ENCODE data around the gene ARID3C. TPM values are rescaled to one million over a fixed set of nuclear protein-coding genes. Genes with fewer than 3 reads are reported as not detected.

The ARID3C gene
- total and polyA plus RNA-seq, 10 donors: not detected

DNA sequence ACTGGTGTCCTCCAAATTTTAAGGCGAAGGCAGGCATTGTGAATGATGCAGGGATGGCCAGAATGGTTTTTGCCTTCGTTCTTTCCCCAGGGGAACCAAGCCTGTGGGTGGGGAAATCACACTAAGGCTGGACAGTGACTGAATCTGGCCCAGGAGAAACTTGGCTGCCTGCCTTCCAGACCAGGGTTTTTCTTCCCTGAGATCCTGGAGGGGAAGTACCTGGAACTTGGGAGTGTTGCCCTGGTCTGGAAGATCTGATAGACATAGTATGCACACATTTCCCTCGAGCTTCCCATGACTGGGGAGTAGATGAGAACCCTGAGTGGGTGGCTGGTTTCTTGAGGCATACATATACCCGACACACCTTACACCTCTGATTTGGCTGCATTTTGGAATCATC lies 22.5 kb upstream of the ARID3C start:
- Histone ChIP-seq H3K9me3 (no peaks in the 10 kb centered on the region), H3K36me3 (peaks cover 0 to 38% (median 25%) of the 10 kb centered on the region in 6 donors), H3K27me3 (replicated peaks in 1 of 7) (no peaks in the 10 kb centered on the region), H3K27ac (peak overlapping the region in 7 of 8 donors; percentile 51 to 70 (median 67)), H3K4me1 (peaks cover 27 to 85% (median 48%) of the 10 kb centered on the region in 6 donors), H3K4me3 (peak overlapping the region in 2 of 8 donors; percentile 24 to 48)
- no peak for DNase-seq
- 57 to 81% (median 79%) methylated on average over 4 of the region's 4 CpGs for WGBS, 5 donors
- intact Hi-C loops (cut with DNase I; ENCODE audit: low total_unique reads): no loop called here
- TF ChIP-seq POLR2AphosphoS5 (IDR thresholded peaks at IDR 0.05): no peak
- TF ChIP-seq, protein P1, sequence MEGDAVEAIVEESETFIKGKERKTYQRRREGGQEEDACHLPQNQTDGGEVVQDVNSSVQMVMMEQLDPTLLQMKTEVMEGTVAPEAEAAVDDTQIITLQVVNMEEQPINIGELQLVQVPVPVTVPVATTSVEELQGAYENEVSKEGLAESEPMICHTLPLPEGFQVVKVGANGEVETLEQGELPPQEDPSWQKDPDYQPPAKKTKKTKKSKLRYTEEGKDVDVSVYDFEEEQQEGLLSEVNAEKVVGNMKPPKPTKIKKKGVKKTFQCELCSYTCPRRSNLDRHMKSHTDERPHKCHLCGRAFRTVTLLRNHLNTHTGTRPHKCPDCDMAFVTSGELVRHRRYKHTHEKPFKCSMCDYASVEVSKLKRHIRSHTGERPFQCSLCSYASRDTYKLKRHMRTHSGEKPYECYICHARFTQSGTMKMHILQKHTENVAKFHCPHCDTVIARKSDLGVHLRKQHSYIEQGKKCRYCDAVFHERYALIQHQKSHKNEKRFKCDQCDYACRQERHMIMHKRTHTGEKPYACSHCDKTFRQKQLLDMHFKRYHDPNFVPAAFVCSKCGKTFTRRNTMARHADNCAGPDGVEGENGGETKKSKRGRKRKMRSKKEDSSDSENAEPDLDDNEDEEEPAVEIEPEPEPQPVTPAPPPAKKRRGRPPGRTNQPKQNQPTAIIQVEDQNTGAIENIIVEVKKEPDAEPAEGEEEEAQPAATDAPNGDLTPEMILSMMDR (IDR thresholded peaks at IDR 0.05 in 8 of 11, conservative IDR thresholded peaks at IDR 0.05 in 3 of 11): no peak
- no peak for TF ChIP-seq POLR2A (IDR thresholded peaks at IDR 0.05)

DNA sequence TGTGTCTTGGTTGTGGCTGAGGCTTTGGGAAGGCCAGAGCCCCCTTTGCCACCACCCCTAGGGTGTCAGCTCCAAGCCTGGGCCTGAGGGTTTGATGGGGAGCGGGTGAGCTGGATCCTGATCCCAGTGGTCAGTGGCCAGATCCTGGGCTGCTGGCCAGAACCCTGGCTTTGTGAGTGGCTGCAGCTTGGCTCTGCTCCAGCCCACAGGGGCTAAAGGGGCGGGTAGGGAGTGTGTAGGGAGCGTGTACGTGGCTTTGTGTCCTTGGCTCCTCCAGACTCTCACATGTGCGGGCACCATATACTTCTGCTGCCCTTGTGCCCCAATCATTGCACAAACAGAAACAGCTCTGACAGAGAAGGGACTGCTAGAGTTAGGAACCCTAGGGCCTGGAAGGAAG lies 21.9 kb upstream of the ARID3C start:
- peak in 1 of 3 donors; percentile 15 for TF ChIP-seq POLR2AphosphoS5 (IDR thresholded peaks at IDR 0.05)
- TF ChIP-seq, protein P1 (IDR thresholded peaks at IDR 0.05 in 8 of 11, conservative IDR thresholded peaks at IDR 0.05 in 3 of 11): no peak
- Histone ChIP-seq H3K4me3 (no peak overlapping the region), H3K27ac (peak overlapping the region in 4 of 8 donors; percentile 61 to 70 (median 69)), H3K9me3 (no peaks in the 10 kb centered on the region), H3K36me3 (peaks cover 0 to 38% (median 25%) of the 10 kb centered on the region in 6 donors), H3K4me1 (peaks cover 32 to 90% (median 53%) of the 10 kb centered on the region in 6 donors), H3K27me3 (replicated peaks in 1 of 7) (no peaks in the 10 kb centered on the region)
- 40 to 89% (median 74%) methylated on average over 5 of the region's 5 CpGs for WGBS, 5 donors
- intact Hi-C loops (cut with DNase I; ENCODE audit: low total_unique reads): no loop called here
- no peak for DNase-seq

DNA sequence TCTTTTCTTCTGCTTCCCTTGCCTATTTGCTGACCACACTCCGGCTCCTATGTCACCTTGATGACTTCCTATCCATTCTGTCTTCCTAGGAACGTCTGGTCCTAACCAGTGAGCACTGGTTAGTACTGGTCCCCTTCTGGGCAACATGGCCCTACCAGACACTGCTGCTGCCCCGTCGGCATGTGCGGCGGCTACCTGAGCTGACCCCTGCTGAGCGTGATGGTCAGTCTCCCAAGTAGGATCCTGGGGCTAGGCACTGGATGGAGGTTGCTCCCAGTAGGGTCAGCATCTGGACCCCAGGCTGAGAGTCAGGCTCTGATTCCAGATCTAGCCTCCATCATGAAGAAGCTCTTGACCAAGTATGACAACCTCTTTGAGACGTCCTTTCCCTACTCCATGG lies 19.8 kb upstream of the ARID3C start:
- intact Hi-C loops (cut with DNase I; ENCODE audit: low total_unique reads): no loop called here
- Histone ChIP-seq H3K9me3 (no peaks in the 10 kb centered on the region), H3K27me3 (replicated peaks in 1 of 7) (no peaks in the 10 kb centered on the region), H3K4me1 (peaks cover 32 to 75% (median 41%) of the 10 kb centered on the region in 6 donors), H3K4me3 (no peak overlapping the region), H3K36me3 (peaks cover 0 to 38% (median 25%) of the 10 kb centered on the region in 6 donors), H3K27ac (no peak overlapping the region)
- WGBS, 5 donors: 90 to 96% (median 91%) methylated on average over 8 of the region's 8 CpGs
- no peak for DNase-seq
- TF ChIP-seq, protein P1 (IDR thresholded peaks at IDR 0.05 in 8 of 11, conservative IDR thresholded peaks at IDR 0.05 in 3 of 11): no peak
- TF ChIP-seq POLR2A (IDR thresholded peaks at IDR 0.05) (no peak), POLR2AphosphoS5 (IDR thresholded peaks at IDR 0.05) (no peak)

DNA sequence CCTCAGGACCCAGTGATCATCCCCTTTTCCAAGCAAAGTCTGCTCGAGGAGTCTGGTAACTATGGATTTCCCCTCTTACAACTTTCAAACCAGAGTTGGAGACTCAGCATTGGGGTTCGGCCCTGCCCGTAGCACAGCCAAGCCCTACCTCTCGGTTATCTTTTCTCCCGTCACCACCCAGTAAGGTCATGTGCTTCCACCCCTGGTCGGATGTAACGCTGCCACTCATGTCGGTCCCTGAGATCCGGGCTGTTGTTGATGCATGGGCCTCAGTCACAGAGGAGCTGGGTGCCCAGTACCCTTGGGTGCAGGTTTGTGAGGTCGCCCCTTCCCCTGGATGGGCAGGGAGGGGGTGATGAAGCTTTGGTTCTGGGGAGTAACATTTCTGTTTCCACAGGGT lies 18.8 kb upstream of the ARID3C start:
- DNase-seq: no peak
- WGBS, 5 donors: 55 to 74% (median 67%) methylated on average over 10 of the region's 10 CpGs
- H3K27me3 ChIP-seq (replicated peaks in 1 of 7): no peaks in the 10 kb centered on the region
- H3K4me1 ChIP-seq: peaks cover 23 to 64% (median 32%) of the 10 kb centered on the region in 6 donors
- H3K9me3 ChIP-seq: no peaks in the 10 kb centered on the region
- TF ChIP-seq POLR2AphosphoS5 (IDR thresholded peaks at IDR 0.05) (no peak), POLR2A (IDR thresholded peaks at IDR 0.05) (no peak)
- TF ChIP-seq, protein P1 (IDR thresholded peaks at IDR 0.05 in 8 of 11, conservative IDR thresholded peaks at IDR 0.05 in 3 of 11): no peak
- intact Hi-C loops (cut with DNase I; ENCODE audit: low total_unique reads): no loop called here
- H3K4me3 ChIP-seq: peak overlapping the region; percentile 68 to 99 (median 90)
- peak overlapping the region in 6 of 8 donors; percentile 85 to 95 (median 90) for H3K27ac ChIP-seq
- H3K36me3 ChIP-seq: peaks cover 0 to 38% (median 25%) of the 10 kb centered on the region in 6 donors

Measured in spleen (tissue), 11 donors.